ENCODE results near the gene KIAA0825.

GRCh38 chr5:94313696-94314095 lies 304.7 kb downstream of the KIAA0825 start:
- TF ChIP-seq, protein P1, sequence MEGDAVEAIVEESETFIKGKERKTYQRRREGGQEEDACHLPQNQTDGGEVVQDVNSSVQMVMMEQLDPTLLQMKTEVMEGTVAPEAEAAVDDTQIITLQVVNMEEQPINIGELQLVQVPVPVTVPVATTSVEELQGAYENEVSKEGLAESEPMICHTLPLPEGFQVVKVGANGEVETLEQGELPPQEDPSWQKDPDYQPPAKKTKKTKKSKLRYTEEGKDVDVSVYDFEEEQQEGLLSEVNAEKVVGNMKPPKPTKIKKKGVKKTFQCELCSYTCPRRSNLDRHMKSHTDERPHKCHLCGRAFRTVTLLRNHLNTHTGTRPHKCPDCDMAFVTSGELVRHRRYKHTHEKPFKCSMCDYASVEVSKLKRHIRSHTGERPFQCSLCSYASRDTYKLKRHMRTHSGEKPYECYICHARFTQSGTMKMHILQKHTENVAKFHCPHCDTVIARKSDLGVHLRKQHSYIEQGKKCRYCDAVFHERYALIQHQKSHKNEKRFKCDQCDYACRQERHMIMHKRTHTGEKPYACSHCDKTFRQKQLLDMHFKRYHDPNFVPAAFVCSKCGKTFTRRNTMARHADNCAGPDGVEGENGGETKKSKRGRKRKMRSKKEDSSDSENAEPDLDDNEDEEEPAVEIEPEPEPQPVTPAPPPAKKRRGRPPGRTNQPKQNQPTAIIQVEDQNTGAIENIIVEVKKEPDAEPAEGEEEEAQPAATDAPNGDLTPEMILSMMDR (IDR thresholded peaks at IDR 0.05; ENCODE audit: low read depth, low read length): no peak
- TF ChIP-seq EZH2phosphoT487 (IDR thresholded peaks at IDR 0.05; ENCODE audit: low read depth): no peak
